HFFc6 (cell line): ENCODE results near the gene LRP4. TPM values are rescaled to one million over a fixed set of nuclear protein-coding genes. Genes with fewer than 3 reads are reported as not detected.

Experiments
- DNase-seq: peaks from one replicate; pipeline ENCODE4 v3.0.0-alpha.2; 2018
- H3K27ac Mint-ChIP-seq: 2 replicates; pipeline ENCODE4 v1.8.0; 2020; ENCODE audit warnings: mild to moderate bottlenecking, mixed read lengths
- H3K27me3 Mint-ChIP-seq: 2 replicates; pipeline ENCODE4 v1.8.0; 2021; ENCODE audit warnings: mild to moderate bottlenecking, moderate library complexity, mixed read lengths; ENCODE audit not compliant: insufficient read depth
- H3K36me3 Mint-ChIP-seq: 2 replicates; pipeline ENCODE4 v1.8.0; 2021; ENCODE audit warnings: low read depth, mixed read lengths
- H3K4me1 Mint-ChIP-seq: 2 replicates; pipeline ENCODE4 v1.8.0; 2020; ENCODE audit warnings: low read depth, mixed read lengths
- H3K4me3 Mint-ChIP-seq: 2 replicates; pipeline ENCODE4 v1.8.0; 2020; ENCODE audit warnings: mild to moderate bottlenecking, moderate library complexity, mixed read lengths
- H3K9me3 Mint-ChIP-seq: 2 replicates; pipeline ENCODE4 v1.8.0; 2020; ENCODE audit warnings: mild to moderate bottlenecking, mixed read lengths
- CTCF ChIP-seq: fragments of 200-600 bp; sonication (generic); IDR thresholded peaks from 2 replicates; pipeline ENCODE4 v1.5.0; 2021; ENCODE audit warnings: antibody characterized with exemption, mild to moderate bottlenecking
- total RNA-seq, 6 experiments: library from RNA; stranded (reverse); fragmentation: NEBNext Ultra II Directional; extraction: Animal tissue kit (Norgen Biotek cat#: 25700); gene quantifications; 2 replicates in 1 of 6; 3 replicates in 5 of 6; pipeline ENCODE4 v1.2.3, GENCODE V29; 2021

LRP4 gene
- total RNA-seq, 6 experiments from 2014 or later = 1.4 to 2.1 (median 1.8) TPM

- no peak for DNase-seq
- no peaks in the 10 kb centered on the region for H3K36me3 Mint-ChIP-seq
- H3K27ac Mint-ChIP-seq = no peak overlapping the region
- H3K4me3 Mint-ChIP-seq = no peak overlapping the region
- no peak for TF ChIP-seq CTCF
- no peaks in the 10 kb centered on the region for H3K9me3 Mint-ChIP-seq
- peaks cover 4% of the 10 kb centered on the region for H3K27me3 Mint-ChIP-seq
- no peaks in the 10 kb centered on the region for H3K4me1 Mint-ChIP-seq
Observed at GRCh38 chr11:46892838-46893237, 25.5 kb downstream of the LRP4 start.

GRCh38 chr11:46892109-46892508 is 26.2 kb downstream of the LRP4 start:
- Mint-ChIP-seq H3K27ac (no peak overlapping the region), H3K27me3 (peaks cover 4% of the 10 kb centered on the region), H3K4me3 (no peak overlapping the region), H3K9me3 (no peaks in the 10 kb centered on the region), H3K4me1 (no peaks in the 10 kb centered on the region), H3K36me3 (no peaks in the 10 kb centered on the region)
- no peak for TF ChIP-seq CTCF
- DNase-seq = no peak

GRCh38 chr11:46890665-46891064 is 27.7 kb downstream of the LRP4 start:
- Mint-ChIP-seq H3K27me3 (peaks cover 6% of the 10 kb centered on the region), H3K27ac (no peak overlapping the region), H3K4me3 (no peak overlapping the region), H3K4me1 (no peaks in the 10 kb centered on the region), H3K36me3 (no peaks in the 10 kb centered on the region), H3K9me3 (no peaks in the 10 kb centered on the region)
- DNase-seq = peak; percentile 25
- TF ChIP-seq CTCF = no peak

GRCh38 chr11:46889689-46890475 is 28.5 kb downstream of the LRP4 start:
- peak; percentile 53 for DNase-seq
- Mint-ChIP-seq H3K36me3 (no peaks in the 10 kb centered on the region), H3K27ac (no peak overlapping the region), H3K9me3 (no peaks in the 10 kb centered on the region), H3K4me1 (no peaks in the 10 kb centered on the region), H3K4me3 (no peak overlapping the region), H3K27me3 (peaks cover 6% of the 10 kb centered on the region)
- TF ChIP-seq CTCF = peak; percentile 95

GRCh38 chr11:46889251-46889650 is 29.1 kb downstream of the LRP4 start:
- H3K27me3 Mint-ChIP-seq = peaks cover 6% of the 10 kb centered on the region
- DNase-seq = no peak
- no peak for TF ChIP-seq CTCF
- H3K27ac Mint-ChIP-seq = no peak overlapping the region
- no peaks in the 10 kb centered on the region for H3K36me3 Mint-ChIP-seq
- no peaks in the 10 kb centered on the region for H3K9me3 Mint-ChIP-seq
- H3K4me3 Mint-ChIP-seq = no peak overlapping the region
- H3K4me1 Mint-ChIP-seq = no peaks in the 10 kb centered on the region
